HG03066 (cell line): ENCODE data around the gene PRAC1.
"Not testable (repeated sequence)": the region's sequence is repeated elsewhere in the genome, so short reads cannot be mapped to it uniquely, and the experiment has no call there.

Experiments used
- ATAC-seq: cut with Tn5 transposase; IDR thresholded peaks from one replicate; pipeline ENCODE4 v1.9.1; 2021; ENCODE audit warnings: low read depth; ENCODE audit not compliant: unreplicated experiment

Gene PRAC1

GRCh38 chr17:48727415-48728175, 5.3 kb upstream of the PRAC1 start:
- ATAC-seq = no peak

GRCh38 chr17:48726916-48727286, 4.6 kb upstream of the PRAC1 start:
- ATAC-seq = no peak

DNA sequence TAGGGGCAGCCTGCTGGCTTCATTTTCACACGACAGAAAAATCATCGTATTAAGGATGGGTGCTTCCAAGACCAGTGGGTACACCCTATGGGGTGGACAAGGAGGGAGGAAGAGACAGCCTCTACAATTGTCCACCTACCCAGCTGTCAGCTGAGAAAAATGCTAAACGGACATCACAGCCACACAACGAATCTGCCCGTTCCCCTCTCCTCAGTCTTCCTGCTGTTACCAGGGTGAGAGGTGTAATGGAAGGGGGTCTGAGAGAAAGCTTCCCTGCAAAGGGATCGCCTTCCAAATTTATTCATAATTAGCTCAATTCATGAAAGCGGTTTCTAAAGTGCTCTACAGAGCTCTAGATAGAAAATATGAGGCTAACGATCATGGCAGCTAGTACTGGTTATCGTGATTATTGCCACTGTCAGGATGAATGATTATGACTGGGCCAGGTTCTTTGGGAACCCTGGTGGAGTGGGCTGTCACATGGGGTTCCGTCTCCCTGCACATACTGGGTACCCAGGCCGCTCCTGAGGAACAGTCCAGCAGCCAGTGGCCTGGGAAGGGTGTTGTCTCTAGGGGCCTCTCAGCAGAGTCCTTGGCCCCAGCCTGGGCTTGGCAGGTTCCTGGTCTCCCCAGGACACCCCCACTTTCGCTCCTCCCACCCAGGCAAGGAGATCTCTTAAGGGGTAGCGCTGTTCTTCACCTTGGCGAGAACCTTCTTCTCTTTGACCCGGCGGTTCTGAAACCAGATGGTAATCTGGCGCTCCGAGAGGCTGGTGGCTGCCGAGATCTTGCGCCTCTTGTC, 4.0 kb upstream of the PRAC1 start:
- no peak for ATAC-seq

GRCh38 chr17:48725288-48726064, 3.2 kb upstream of the PRAC1 start:
- ATAC-seq = no peak

DNA sequence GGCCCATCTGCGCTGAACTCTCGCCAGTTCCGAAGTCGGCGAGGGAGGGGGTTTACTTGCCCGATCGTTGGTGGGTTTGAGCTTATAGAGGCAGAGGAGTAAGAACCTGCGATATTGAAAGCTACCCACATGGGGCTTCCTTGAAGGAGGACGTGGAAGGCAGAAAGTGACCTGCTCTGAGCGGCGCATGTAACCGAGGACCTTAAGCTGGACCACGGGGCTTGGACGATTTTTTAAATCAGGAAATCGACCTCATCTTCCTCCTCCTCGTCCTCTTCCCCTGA, 2.6 kb upstream of the PRAC1 start:
- ATAC-seq = no peak

DNA sequence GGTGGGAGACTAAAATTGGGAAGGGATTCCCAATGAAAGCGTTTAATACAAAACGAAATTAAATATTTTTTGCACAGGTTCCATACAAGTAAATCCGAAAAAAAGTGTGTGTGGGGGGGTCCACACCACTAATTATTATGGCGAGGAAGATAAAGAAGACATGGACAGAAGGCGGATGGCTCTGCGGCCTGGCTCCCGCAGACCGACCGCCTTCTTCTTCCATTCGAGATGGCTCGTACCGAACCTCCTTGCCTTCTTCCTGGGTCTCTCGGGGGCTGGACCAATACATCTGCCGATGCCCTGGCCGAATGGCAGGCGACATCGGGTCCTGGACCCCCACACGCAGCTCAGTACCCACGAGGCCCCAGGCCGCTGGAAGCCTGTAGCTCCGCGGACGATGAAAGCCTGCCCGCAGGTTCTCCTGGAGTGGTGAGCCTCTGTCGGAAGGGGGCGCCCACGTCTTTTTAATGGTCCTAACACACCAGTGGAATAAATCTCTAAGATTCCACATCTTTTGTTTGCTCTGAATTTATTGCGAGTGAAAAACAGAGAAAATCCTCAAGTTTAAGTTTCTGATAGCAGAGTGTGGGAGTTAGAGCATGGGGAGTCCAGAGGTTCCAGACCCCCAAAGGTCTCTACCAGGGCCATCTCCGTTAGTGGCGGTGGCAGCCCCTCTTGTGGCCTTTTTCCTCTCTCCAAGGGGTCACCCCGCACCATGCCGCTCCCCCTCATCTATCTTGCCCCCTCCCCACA, 2.1 kb upstream of the PRAC1 start:
- no peak for ATAC-seq

GRCh38 chr17:48723423-48724250, 1.3 kb upstream of the PRAC1 start:
- no peak for ATAC-seq

- ATAC-seq = no peak
Observed at GRCh38 chr17:48722915-48723422, 651 bp upstream of the PRAC1 start, which contains the start of gene PRAC2. TSS of gene PRAC2 (plus strand) at chr17:48723185. CDS start at chr17:48724411, 1,226 bp downstream.

GRCh38 chr17:48721009-48721402, 1.3 kb downstream of the PRAC1 start:
- no peak for ATAC-seq

DNA sequence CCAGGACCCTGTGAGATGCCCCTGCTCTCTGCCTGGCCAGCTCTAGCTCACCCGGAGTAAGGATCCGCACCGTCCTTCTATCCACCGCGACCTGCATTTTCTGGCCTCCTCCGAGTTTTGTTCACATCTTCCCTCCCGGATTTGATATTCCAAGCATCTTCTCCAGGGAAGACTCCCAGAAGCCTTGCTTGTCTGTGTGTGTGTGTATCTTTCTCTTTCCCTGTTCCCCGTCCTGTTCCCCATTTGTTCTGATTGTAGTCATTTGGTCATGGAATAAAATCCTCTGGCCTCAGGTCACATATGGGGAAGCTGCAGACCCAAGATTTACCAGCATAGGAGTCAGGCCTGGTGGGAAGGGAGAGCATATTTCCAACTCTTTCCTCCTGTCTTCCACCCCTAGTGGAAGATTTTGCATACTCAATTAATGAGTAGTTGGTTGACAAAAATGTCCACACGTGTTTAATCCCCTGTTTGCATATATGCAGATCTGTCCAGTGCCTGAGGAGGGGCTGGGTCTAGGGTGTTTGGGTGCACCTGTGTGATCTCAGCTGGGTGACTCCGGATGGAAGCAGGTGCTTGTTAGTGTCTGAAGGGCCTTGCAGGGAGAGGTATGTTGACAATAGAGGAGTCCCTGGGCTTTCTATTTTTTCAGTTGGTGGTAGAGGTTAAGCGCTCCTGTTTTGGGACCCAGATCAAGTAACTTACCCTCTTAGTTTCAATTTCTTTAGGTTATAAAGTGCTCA, 1.9 kb downstream of the PRAC1 start:
- ATAC-seq = no peak

- no peak for ATAC-seq
Observed at GRCh38 chr17:48719642-48720265, 2.6 kb downstream of the PRAC1 start.

- ATAC-seq = no peak
Observed at GRCh38 chr17:48718761-48719641, 3.3 kb downstream of the PRAC1 start.

DNA sequence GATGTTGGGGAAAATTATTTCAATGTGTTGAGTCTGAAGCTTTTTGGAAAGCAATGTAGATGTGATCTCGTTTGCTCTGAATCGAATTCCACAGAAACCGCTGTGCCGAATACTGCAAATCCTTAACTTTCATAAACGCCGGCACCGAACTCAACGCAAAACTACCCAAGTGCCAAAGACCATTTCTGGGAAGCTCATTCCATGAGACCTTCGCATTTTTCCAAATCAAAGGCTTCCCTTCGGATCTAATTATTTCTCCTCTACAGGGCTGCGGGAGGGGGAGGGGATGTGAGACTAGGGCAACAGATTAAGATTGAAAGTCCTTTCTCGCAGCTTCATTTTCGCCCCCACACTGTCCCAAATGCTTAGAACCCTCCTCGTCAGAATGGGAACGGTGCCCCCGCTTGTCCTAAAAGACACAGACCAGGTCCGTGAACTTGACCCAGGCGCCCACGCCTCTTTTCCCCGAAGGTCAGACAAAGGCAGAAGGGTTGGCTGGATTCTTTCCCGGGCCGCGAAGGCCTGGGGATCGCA, 4.0 kb downstream of the PRAC1 start:
- ATAC-seq = no peak

DNA sequence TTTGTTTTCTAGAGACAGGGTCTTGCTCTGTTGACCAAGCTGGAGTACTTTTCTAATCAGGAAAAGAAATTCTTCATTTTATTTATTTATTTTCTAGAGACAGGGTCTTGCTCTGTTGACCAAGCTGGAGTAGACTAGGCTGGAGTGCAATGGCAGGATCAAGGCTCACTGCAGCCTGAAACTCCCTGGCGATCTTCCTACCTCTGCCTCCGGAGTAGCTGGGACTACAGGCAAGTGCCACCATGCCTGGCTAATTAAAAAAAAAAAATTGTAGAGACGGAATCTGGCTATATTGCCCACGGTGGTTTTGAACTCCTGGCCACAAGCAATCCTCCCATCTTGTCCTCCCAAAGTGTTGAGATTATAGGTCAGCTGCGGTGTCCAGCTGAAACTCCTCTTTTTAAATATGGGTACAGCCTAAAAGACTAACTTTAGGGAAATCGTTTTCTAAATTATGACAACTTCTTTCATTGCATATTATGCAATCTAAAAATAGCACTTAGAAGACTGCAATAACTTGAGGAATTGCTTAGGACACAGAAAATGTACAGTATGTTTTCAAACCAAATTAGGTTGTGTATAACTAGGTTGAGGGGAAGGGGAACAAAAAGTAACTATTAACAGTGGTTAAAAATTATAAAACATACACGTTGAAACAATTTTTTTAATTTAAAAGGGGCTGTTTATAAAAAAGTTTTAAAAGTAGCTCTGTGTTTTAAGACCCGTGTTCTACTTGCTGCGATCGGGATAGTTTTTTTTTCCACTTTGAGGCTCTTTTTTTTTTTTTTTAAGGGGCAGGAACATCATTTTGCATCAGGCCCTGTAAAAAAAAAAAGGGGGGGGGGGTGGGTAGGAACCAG, 4.7 kb downstream of the PRAC1 start:
- no peak for ATAC-seq

- ATAC-seq = not testable (repeated sequence)
Observed at GRCh38 chr17:48716549-48716948, 5.8 kb downstream of the PRAC1 start.
